NCI-H526 treated with DMSO at 0.1 percent for 48 hours (cell line): ENCODE measurements around the gene SLC6A13.
A peak's percentile ranks its signal among the peaks of the same experiment; 100 is the strongest.
"Not testable (repeated sequence)": the region's sequence is repeated elsewhere in the genome, so short reads cannot be mapped to it uniquely, and the experiment has no call there.

Experiments used
- DNase-seq: peaks from one replicate; lab custom pipeline; 2025; lab: John Stamatoyannopoulos, UW

The SLC6A13 gene

GRCh38 chr12:197911-198695 is 64.5 kb downstream of the SLC6A13 start:
- no peak for DNase-seq

GRCh38 chr12:197347-197746 is 65.3 kb downstream of the SLC6A13 start:
- DNase-seq, result no peak

- DNase-seq, result no peak
These were observed 66.2 kb downstream of the SLC6A13 start for GRCh38 chr12:196436-196835.

GRCh38 chr12:195951-196350 is 66.7 kb downstream of the SLC6A13 start:
- DNase-seq, result no peak

- no peak for DNase-seq
These were observed 67.5 kb downstream of the SLC6A13 start for GRCh38 chr12:195156-195555.

GRCh38 chr12:194276-194675 is 68.4 kb downstream of the SLC6A13 start:
- no peak for DNase-seq

GRCh38 chr12:193261-193660 is 69.4 kb downstream of the SLC6A13 start:
- no peak for DNase-seq

- no peak for DNase-seq
These were observed 71.1 kb downstream of the SLC6A13 start for GRCh38 chr12:191541-191940.

GRCh38 chr12:190881-191280 is 71.8 kb downstream of the SLC6A13 start:
- no peak for DNase-seq

- DNase-seq, result no peak
These were observed 73.0 kb downstream of the SLC6A13 start for GRCh38 chr12:189622-189962.

- peak; percentile 26 for DNase-seq
These were observed 73.6 kb downstream of the SLC6A13 start for GRCh38 chr12:188910-189621.

- DNase-seq, result not testable (repeated sequence)
These were observed 74.4 kb downstream of the SLC6A13 start for GRCh38 chr12:187986-188909.

- DNase-seq, result no peak
These were observed 76.5 kb downstream of the SLC6A13 start for GRCh38 chr12:186006-186625.

- no peak for DNase-seq
These were observed 77.1 kb downstream of the SLC6A13 start for GRCh38 chr12:185576-185955.

- DNase-seq, result no peak
These were observed 77.6 kb downstream of the SLC6A13 start for GRCh38 chr12:184811-185575.

- no peak for DNase-seq
These were observed 80.2 kb downstream of the SLC6A13 start for GRCh38 chr12:182381-182892.

- DNase-seq, result no peak
These were observed 80.7 kb downstream of the SLC6A13 start for GRCh38 chr12:181921-182320.

- no peak for DNase-seq
These were observed 82.2 kb downstream of the SLC6A13 start for GRCh38 chr12:180445-180844.

GRCh38 chr12:179885-180284 is 82.8 kb downstream of the SLC6A13 start:
- no peak for DNase-seq

GRCh38 chr12:179131-179884 is 83.3 kb downstream of the SLC6A13 start:
- no peak for DNase-seq

GRCh38 chr12:178829-179109 is 83.9 kb downstream of the SLC6A13 start:
- no peak for DNase-seq
